Daoy (cell line): ENCODE measurements around the gene NUP210. TPM values are rescaled to one million over a fixed set of nuclear protein-coding genes. Genes with fewer than 3 reads are reported as not detected.
"Not testable (repeated sequence)": the region's sequence is repeated elsewhere in the genome, so short reads cannot be mapped to it uniquely, and the experiment has no call there.

ENCODE experiments used
- DNase-seq: peaks from one replicate; pipeline ENCODE4 v3.0.0-alpha.2; 2015; ENCODE audit warnings: low read depth
- total RNA-seq: library from RNA; depleted of rRNA; stranded (reverse); fragments of >200 nt; shearing (Covaris generic); gene quantifications from 2 replicates; pipeline ENCODE4 v1.2.3, GENCODE V29; 2014

NUP210 gene
- total RNA-seq, 1 experiment from 2014 or later = 9.2 TPM

- DNase-seq = no peak
Observed at GRCh38 chr3:13429631-13430291, 9.6 kb upstream of the NUP210 start.

- DNase-seq = not testable (repeated sequence)
Observed at GRCh38 chr3:13428678-13429077, 8.6 kb upstream of the NUP210 start.

- no peak for DNase-seq
Observed at GRCh38 chr3:13427662-13428603, 7.8 kb upstream of the NUP210 start.

- DNase-seq = no peak
Observed at GRCh38 chr3:13426591-13426990, 6.5 kb upstream of the NUP210 start.

- no peak for DNase-seq
Observed at GRCh38 chr3:13425689-13426088, 5.6 kb upstream of the NUP210 start.

GRCh38 chr3:13424865-13425617 is 4.9 kb upstream of the NUP210 start:
- DNase-seq = no peak

GRCh38 chr3:13424141-13424844 is 4.2 kb upstream of the NUP210 start:
- no peak for DNase-seq

GRCh38 chr3:13420831-13421765 is 976 bp upstream of the NUP210 start:
- DNase-seq = no peak

- DNase-seq = peak; percentile 27
Observed at GRCh38 chr3:13419505-13420044, 547 bp downstream of the NUP210 start.

- no peak for DNase-seq
Observed at GRCh38 chr3:13417166-13417947, 2.8 kb downstream of the NUP210 start.

GRCh38 chr3:13415997-13416793 is 3.9 kb downstream of the NUP210 start:
- DNase-seq = no peak

GRCh38 chr3:13415236-13415986 is 4.7 kb downstream of the NUP210 start:
- DNase-seq = no peak

GRCh38 chr3:13414040-13414729 is 5.9 kb downstream of the NUP210 start:
- DNase-seq = peak; percentile 43

- no peak for DNase-seq
Observed at GRCh38 chr3:13411186-13411860, 8.8 kb downstream of the NUP210 start.

- no peak for DNase-seq
Observed at GRCh38 chr3:13408890-13409289, 11.2 kb downstream of the NUP210 start.

- no peak for DNase-seq
Observed at GRCh38 chr3:13407926-13408325, 12.2 kb downstream of the NUP210 start.

GRCh38 chr3:13407475-13407874 is 12.6 kb downstream of the NUP210 start:
- no peak for DNase-seq
